Endometrial microvascular endothelial cells (primary cell): ENCODE data around the gene AMBP. TPM values are rescaled to one million over a fixed set of nuclear protein-coding genes. Genes with fewer than 3 reads are reported as not detected.

ENCODE experiments used
- in situ Hi-C: cut with HindIII; loops from 2 replicates; pipeline ENCODE4 v1.10.0; 2017; ENCODE audit warnings: low sequenced_read_pairs, low pct_unique_long_range_greater_than_20kb; ENCODE audit errors: inconsistent ontology term
- total RNA-seq: library from RNA; depleted of rRNA; stranded (reverse); fragments of >200 nt; gene quantifications from one replicate; pipeline ENCODE4 v1.2.3, GENCODE V29; 2015; ENCODE audit errors: inconsistent ontology term

The AMBP gene
- total RNA-seq, 1 donor from 2014 or later: not detected

DNA sequence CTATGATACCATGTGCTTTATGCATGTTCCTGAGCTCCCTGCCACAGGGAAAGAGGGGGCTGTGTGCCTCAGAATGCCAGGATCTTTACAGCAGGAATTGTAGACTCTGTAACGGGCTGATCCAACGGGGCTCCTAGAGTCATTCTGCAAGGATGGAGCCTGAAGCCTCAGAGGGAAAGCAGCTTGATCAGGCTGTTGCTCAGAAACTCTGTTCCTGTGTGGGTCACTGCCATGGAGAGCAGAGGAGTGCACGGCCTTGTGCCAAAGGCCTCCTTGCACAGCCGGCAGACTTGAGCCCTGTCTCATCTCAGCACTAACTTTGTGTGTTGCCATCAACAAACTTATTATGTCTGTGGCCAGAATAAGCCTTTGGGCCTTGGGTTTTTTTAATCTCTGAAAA lies 51.8 kb downstream of the AMBP start:
- in situ Hi-C loops: no loop called here

DNA sequence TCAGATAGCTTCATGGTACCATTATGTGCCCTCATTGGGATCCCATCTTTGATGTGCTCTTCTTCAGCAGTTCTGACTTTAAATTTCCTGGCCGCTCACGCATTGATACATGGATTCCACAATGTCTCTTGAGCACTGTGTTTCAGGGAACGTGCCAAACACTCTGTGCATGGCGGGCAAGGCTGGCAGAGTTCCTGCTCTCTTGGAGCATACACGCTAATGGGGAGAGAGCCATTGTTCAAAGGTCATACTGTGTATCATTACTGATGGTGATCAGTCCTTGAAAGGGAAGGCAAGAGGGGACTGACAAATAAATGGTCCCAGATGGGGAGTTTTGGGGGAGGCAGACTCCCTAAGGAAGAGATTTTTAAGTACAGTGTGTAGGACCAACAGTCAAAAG lies 52.3 kb downstream of the AMBP start:
- in situ Hi-C loops: no loop called here

DNA sequence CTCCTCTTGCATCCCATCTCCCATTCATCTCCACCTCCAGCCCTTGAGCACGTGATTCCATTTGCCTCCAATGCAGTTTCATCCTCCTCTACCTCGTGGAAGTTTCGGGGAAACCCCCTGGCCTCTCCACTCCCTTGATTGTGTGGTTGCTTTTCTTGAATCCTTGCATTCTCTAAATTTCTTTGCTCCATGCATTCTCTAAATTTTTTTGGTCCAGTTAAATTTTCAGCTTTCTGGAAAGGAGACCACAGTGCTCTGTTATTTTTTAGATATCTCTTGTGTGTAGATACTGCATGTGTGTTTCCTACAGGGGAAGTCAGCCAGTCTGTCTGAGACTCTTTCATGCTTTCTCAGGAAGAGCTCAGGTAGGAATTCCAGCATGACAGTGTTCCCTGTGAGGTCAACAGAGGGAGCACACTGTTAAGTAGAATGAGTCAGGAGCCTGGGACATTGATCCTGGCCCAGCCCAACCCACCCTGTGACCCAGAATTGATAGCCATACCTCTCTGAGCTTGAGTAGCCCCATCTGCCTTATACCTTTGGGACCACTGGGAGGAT lies 52.8 kb downstream of the AMBP start:
- in situ Hi-C loops: no loop called here

DNA sequence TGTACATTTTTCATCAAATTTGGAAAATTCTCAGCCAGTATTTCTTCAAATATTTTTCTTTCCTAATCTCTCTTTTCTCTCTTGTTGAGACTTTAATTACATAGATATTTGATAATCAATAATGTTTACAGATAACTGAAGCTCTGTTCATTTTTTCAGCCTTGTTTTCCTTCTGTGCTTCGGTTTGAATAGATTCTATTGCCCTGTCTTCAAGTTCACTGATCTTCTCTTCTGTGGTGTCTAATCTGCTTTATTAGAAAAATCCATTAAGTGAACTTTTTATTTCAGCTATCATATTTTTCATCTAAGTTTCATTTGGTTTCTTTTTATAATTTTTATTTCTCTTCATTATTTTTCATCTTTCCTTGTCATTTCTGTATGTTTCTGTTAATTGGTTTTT lies 54.1 kb downstream of the AMBP start:
- in situ Hi-C loops: no loop called here

DNA sequence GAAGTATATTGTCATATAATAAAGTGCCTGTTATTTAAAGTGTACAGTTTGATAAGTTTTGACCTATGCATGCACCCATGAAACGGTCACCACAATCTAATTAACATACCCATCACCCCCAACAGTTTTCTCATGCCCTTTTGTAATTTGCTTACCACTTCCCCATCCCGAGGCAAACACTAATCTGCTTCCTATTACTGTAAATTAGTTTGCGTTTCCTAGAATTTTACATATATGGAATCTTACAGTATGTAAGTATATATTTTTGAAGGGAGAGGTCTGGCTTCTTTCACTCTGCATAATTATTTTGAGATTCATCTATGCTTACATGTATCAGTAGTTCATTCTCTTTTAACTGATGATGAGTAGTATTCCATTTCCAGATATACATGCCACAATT lies 56.5 kb downstream of the AMBP start:
- in situ Hi-C loops: no loop called here

GRCh38 chr9:114017741-114018715 lies 60.1 kb downstream of the AMBP start:
- in situ Hi-C loops: no loop called here

DNA sequence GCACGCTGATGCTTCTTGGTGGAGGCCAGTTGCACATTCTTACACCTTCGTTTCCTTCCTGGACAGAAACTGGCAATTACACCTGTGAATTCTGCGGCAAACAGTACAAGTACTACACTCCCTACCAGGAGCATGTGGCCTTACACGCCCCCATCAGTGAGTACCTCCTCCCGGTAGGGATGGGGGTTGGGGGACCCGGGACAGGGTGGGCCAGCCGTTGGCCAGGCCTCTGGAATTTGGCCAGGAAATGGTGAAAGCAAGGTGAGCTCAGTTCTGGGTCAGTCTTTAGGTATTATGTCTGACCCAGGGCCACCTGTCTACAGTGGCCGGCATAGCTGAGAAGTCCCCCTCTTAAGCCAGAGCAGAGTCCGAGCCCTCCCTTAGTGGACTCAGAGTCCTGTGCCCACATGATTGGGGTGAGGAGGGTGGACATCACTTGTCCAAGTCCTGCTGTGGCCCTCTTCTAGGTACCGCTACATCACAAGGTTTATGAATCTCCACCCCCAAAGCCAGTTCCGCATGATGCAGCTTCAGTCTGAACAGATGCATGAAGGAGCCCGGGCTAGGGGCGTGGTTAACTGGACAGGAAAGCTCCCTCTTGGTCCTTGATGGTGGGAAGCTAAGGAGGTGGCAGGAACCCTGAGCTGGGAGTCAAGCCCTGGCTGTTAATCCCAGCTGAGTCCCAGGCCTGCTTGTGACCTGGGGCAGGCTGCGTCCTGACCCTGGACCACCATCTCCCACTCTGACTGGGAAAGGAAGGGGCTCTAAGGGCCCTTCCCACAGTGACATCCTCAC lies 61.3 kb downstream of the AMBP start:
- in situ Hi-C loops: no loop called here

GRCh38 chr9:114016101-114016500 lies 62.0 kb downstream of the AMBP start:
- in situ Hi-C loops: no loop called here

DNA sequence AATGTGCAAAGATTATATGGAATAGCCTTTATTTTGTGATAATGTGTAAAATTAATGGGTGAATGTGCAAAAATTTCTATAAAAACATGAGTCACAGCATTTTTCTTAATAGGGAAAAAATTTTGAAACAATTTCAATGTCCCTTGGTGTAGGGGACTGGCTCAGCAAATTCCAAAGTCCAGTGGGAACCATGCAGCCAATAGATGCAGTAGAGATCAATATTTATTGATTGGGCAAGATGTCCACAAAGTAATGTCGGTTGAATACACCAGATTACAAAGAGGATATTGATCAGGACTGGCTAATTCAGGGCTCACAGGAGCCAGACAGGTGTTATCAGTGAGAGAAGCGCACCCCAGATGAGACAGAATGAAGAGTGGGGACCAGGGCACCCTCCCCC lies 62.5 kb downstream of the AMBP start:
- in situ Hi-C loops: no loop called here

DNA sequence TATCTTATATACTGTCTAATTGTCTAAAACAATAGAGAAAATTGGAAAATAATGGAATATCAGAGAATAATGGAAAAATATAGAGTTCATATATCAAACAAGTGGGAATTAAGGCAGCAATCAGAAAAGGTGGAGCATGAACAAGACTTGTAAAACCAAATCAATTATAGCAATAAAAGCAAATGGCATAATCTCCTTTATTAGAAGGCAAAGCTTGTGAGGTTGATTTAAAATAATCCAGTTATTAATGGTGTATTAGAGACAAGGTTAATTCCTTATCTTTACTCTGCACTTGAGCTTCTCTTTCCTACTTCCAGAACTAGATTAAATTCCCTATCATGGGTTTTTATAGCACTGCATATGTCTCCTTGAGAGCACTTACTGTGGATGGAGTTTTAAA lies 64.1 kb downstream of the AMBP start:
- in situ Hi-C loops: no loop called here

DNA sequence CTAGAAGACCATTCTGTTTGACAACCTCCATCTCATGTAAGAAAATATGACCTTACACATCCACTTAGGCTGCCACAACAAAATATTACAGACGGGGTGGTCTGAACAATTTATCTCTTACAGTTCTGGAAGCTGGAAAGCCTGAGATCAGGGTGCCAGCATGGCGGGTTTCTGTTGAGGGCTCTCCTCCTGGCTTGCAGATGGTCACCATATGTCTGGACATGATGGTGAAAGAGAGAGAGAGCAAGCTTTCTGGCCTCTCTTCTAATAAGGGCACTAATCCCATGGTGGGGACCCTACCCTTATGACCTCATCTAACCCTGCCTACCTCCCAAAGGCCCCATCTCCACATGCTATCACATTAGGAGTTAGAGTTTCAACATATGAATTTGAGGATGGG lies 66.0 kb downstream of the AMBP start:
- in situ Hi-C loops: no loop called here

DNA sequence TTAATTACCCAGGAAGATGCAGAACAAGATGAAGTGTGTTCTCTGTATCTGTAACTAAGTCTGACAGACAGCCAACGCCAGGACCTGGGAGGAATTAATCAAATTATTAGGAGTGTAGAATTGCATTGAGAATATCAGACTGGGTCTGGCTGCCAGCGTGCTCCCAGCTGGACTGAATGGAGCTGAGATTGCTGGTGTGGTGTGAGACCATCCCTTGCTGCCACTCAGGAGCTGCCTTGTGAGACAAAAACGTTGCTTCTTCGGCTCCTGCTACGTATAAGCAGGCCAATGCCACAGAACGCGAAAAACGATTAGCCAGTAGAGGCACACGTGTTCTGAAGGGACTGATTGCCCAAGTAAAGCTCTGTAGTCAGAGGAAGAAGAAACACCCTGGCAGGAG lies 66.8 kb downstream of the AMBP start:
- in situ Hi-C loops: no loop called here

Other genes with a start within 250 kb of the AMBP start
- 13.4 TPM for gene ZNF618, start 202.0 kb downstream of the AMBP start, total RNA-seq
- not detected for gene KIF12, start 21.0 kb upstream of the AMBP start, total RNA-seq
- 17.4 TPM for gene COL27A1, start 77.2 kb upstream of the AMBP start, total RNA-seq
- not detected for gene ORM1, start 244.8 kb upstream of the AMBP start, total RNA-seq